Brain microvascular endothelial cell (primary cell): ENCODE results near the gene CFAP77.

ENCODE experiments used
- DNase-seq: peaks from one replicate; pipeline ENCODE4 v3.0.0-alpha.2; 2020
- H3K27ac ChIP-seq: fragments of 250-450 bp; sonication (Bioruptor Pico); 2 replicates; pipeline ENCODE4 v1.5.1; 2020; ENCODE audit warnings: mild to moderate bottlenecking, moderate library complexity
- H3K27me3 ChIP-seq: fragments of 250-450 bp; sonication (Bioruptor Pico); replicated peaks from 2 replicates; pipeline ENCODE4 v1.5.1; 2020; ENCODE audit warnings: mild to moderate bottlenecking
- H3K36me3 ChIP-seq: fragments of 250-450 bp; sonication (Bioruptor Pico); replicated peaks from 2 replicates; pipeline ENCODE4 v1.5.1; 2020; ENCODE audit warnings: mild to moderate bottlenecking
- H3K4me3 ChIP-seq: 2 replicates; pipeline ENCODE4 v1.5.1; 2011; ENCODE audit warnings: low read depth, mild to moderate bottlenecking, control low read depth, low read length, moderate library complexity
- in situ Hi-C: cut with HindIII; loops from 2 replicates; pipeline ENCODE4 v1.10.0; 2017; ENCODE audit warnings: low sequenced_read_pairs, low pct_ligation_motif_present
- TF ChIP-seq, protein P1 (sequence below): IDR thresholded peaks from 2 replicates; pipeline ENCODE4 v1.5.1; 2011; ENCODE audit warnings: low read depth, mild to moderate bottlenecking, moderate library complexity, low read length, control low read depth, inconsistent platforms; ENCODE audit errors: missing control alignments

The CFAP77 gene

GRCh38 chr9:132605387-132605786 lies 195.4 kb downstream of the CFAP77 start:
- TF ChIP-seq, protein P1, sequence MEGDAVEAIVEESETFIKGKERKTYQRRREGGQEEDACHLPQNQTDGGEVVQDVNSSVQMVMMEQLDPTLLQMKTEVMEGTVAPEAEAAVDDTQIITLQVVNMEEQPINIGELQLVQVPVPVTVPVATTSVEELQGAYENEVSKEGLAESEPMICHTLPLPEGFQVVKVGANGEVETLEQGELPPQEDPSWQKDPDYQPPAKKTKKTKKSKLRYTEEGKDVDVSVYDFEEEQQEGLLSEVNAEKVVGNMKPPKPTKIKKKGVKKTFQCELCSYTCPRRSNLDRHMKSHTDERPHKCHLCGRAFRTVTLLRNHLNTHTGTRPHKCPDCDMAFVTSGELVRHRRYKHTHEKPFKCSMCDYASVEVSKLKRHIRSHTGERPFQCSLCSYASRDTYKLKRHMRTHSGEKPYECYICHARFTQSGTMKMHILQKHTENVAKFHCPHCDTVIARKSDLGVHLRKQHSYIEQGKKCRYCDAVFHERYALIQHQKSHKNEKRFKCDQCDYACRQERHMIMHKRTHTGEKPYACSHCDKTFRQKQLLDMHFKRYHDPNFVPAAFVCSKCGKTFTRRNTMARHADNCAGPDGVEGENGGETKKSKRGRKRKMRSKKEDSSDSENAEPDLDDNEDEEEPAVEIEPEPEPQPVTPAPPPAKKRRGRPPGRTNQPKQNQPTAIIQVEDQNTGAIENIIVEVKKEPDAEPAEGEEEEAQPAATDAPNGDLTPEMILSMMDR, result no peak
- Histone ChIP-seq H3K4me3 (no peak overlapping the region), H3K27me3 (no peaks in the 10 kb centered on the region), H3K36me3 (peaks cover 19% of the 10 kb centered on the region), H3K27ac (no peak overlapping the region)
- no peak for DNase-seq
- in situ Hi-C loops, result no loop called here

- H3K27me3 ChIP-seq, result no peaks in the 10 kb centered on the region
- TF ChIP-seq, protein P1, result no peak
- peaks cover 17% of the 10 kb centered on the region for H3K36me3 ChIP-seq
- no peak overlapping the region for H3K27ac ChIP-seq
- DNase-seq, result no peak
- H3K4me3 ChIP-seq, result no peak overlapping the region
- in situ Hi-C loops, result no loop called here
These were observed 196.1 kb downstream of the CFAP77 start for GRCh38 chr9:132606066-132606465.

- in situ Hi-C loops, result no loop called here
- peaks cover 25% of the 10 kb centered on the region for H3K36me3 ChIP-seq
- H3K4me3 ChIP-seq, result no peak overlapping the region
- H3K27me3 ChIP-seq, result no peaks in the 10 kb centered on the region
- TF ChIP-seq, protein P1, result no peak
- peak overlapping the region; percentile 69 for H3K27ac ChIP-seq
- DNase-seq, result no peak
These were observed 199.2 kb downstream of the CFAP77 start for GRCh38 chr9:132609184-132609583.

DNA sequence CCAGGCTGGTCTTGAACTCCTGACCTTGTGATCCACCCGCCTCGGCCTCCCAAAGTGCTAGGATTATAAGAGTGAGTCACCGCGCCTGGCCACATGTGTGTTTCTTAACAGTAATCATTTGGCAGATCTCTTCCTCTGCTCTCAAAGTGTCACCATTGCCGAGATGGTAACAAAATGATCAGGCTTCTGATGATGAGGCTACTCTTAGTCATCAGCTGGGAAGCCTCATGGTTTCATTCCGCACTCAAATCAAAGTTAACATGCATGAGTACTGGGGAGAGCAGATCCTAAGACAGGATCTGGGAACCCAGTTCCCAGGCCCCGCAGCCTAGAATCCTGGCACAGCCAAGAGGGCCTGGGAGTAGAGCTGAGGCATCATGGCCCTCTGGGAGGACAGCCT lies 199.8 kb downstream of the CFAP77 start:
- no peak overlapping the region for H3K4me3 ChIP-seq
- H3K36me3 ChIP-seq, result peaks cover 29% of the 10 kb centered on the region
- no peaks in the 10 kb centered on the region for H3K27me3 ChIP-seq
- H3K27ac ChIP-seq, result peak overlapping the region; percentile 69
- peak; percentile 90 for DNase-seq
- TF ChIP-seq, protein P1, result no peak
- in situ Hi-C loops, result no loop called here

DNA sequence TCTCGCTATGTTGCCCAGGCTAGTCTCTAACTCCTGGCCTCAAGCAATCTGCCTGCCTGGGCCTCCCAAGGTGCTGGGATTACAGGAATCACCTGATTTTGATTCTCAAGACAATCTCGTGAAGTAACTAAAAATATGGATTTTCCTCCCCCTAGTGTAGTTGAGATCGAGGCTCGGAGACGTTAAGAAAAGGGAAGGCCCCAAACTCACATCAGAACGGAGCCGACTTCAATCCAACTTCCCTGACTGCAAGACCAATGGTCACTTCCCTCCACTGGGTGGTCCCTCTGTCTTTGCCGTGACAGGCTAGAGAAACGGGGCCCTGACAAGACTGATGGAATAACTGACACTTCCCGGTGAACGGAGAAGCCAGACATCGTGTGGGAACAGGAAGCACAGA lies 200.7 kb downstream of the CFAP77 start:
- in situ Hi-C loops, result no loop called here
- H3K27ac ChIP-seq, result no peak overlapping the region
- no peak for DNase-seq
- no peaks in the 10 kb centered on the region for H3K27me3 ChIP-seq
- TF ChIP-seq, protein P1, result no peak
- peaks cover 30% of the 10 kb centered on the region for H3K36me3 ChIP-seq
- no peak overlapping the region for H3K4me3 ChIP-seq

GRCh38 chr9:132614324-132614723 lies 204.3 kb downstream of the CFAP77 start:
- H3K36me3 ChIP-seq, result peaks cover 28% of the 10 kb centered on the region

More at GRCh38 chr9:132614324-132614723, 204.3 kb downstream of the CFAP77 start:
- TF ChIP-seq, protein P1, result no peak
- in situ Hi-C loops, result no loop called here
- no peaks in the 10 kb centered on the region for H3K27me3 ChIP-seq
- H3K4me3 ChIP-seq, result no peak overlapping the region
- no peak for DNase-seq
- no peak overlapping the region for H3K27ac ChIP-seq
